Measurements from ENCODE around the gene ALDOC. TPM values are rescaled to one million over a fixed set of nuclear protein-coding genes. Genes with fewer than 3 reads are reported as not detected.
A peak's percentile ranks its signal among the peaks of the same experiment; 100 is the strongest.

Gene ALDOC
- total and polyA plus RNA-seq, 4 donors, result 15.5 to 52.5 (median 30.6) TPM

GRCh38 chr17:28580959-28581358 lies 4.3 kb upstream of the ALDOC start:
- H3K4me1 ChIP-seq (ENCODE audit: control insufficient read depth in 5 of 5, insufficient read depth in 5 of 5, low read length in 5 of 5), result peaks cover 0 to 34% (median 4%) of the 10 kb centered on the region in 5 donors
- H3K27ac ChIP-seq (ENCODE audit: low read depth in 1 of 2, low read length in 1 of 2), result no peak overlapping the region
- ATAC-seq (ENCODE audit: insufficient read depth, low FRiP score) (no peak), DNase-seq (peak; percentile 35 to 94 (median 93))
- H3K36me3 ChIP-seq (ENCODE audit: control insufficient read depth in 4 of 4, insufficient read depth in 4 of 4, low read length in 4 of 4), result peaks cover 0 to 25% (median 14%) of the 10 kb centered on the region in 4 donors
- WGBS, 2 donors, result 86 to 98% methylated on average over 3 of the region's 3 CpGs
- no peak overlapping the region for H3K4me3 ChIP-seq
- H3K27me3 ChIP-seq (ENCODE audit: control insufficient read depth in 3 of 3, insufficient read depth in 3 of 3, low read length in 2 of 3), result no peaks in the 10 kb centered on the region
- no peak for TF ChIP-seq CTCF (IDR thresholded peaks at IDR 0.05; ENCODE audit: control extremely low read depth, extremely low read depth)
- H3K9me3 ChIP-seq (ENCODE audit: control insufficient read depth in 4 of 4, insufficient read depth in 3 of 4, low read length in 3 of 4), result no peaks in the 10 kb centered on the region
- H3K9ac ChIP-seq (ENCODE audit: insufficient read depth in 1 of 2, low read length in 2 of 2), result no peak overlapping the region

- WGBS, 2 donors, result 86 to 89% methylated on average over 4 of the region's 4 CpGs
- H3K9me3 ChIP-seq (ENCODE audit: control insufficient read depth in 4 of 4, insufficient read depth in 3 of 4, low read length in 3 of 4), result no peaks in the 10 kb centered on the region
- H3K4me3 ChIP-seq, result no peak overlapping the region
- no peak for TF ChIP-seq CTCF (IDR thresholded peaks at IDR 0.05; ENCODE audit: control extremely low read depth, extremely low read depth)
- H3K9ac ChIP-seq (ENCODE audit: insufficient read depth in 1 of 2, low read length in 2 of 2), result no peak overlapping the region
- H3K4me1 ChIP-seq (ENCODE audit: control insufficient read depth in 5 of 5, insufficient read depth in 5 of 5, low read length in 5 of 5), result peaks cover 0 to 41% (median 4%) of the 10 kb centered on the region in 5 donors
- DNase-seq (no peak), ATAC-seq (ENCODE audit: insufficient read depth, low FRiP score) (no peak)
- no peak overlapping the region for H3K27ac ChIP-seq (ENCODE audit: low read depth in 1 of 2, low read length in 1 of 2)
- peaks cover 0 to 16% (median 9%) of the 10 kb centered on the region in 4 donors for H3K36me3 ChIP-seq (ENCODE audit: control insufficient read depth in 4 of 4, insufficient read depth in 4 of 4, low read length in 4 of 4)
- no peaks in the 10 kb centered on the region for H3K27me3 ChIP-seq (ENCODE audit: control insufficient read depth in 3 of 3, insufficient read depth in 3 of 3, low read length in 2 of 3)
These were observed 2.8 kb upstream of the ALDOC start for GRCh38 chr17:28579526-28579925.

- Histone ChIP-seq H3K27me3 (ENCODE audit: control insufficient read depth in 3 of 3, insufficient read depth in 3 of 3, low read length in 2 of 3) (no peaks in the 10 kb centered on the region), H3K27ac (ENCODE audit: low read depth in 1 of 2, low read length in 1 of 2) (no peak overlapping the region), H3K4me3 (no peak overlapping the region), H3K9me3 (ENCODE audit: control insufficient read depth in 4 of 4, insufficient read depth in 3 of 4, low read length in 3 of 4) (no peaks in the 10 kb centered on the region), H3K36me3 (ENCODE audit: control insufficient read depth in 4 of 4, insufficient read depth in 4 of 4, low read length in 4 of 4) (peaks cover 0 to 8% (median 3%) of the 10 kb centered on the region in 4 donors), H3K9ac (ENCODE audit: insufficient read depth in 1 of 2, low read length in 2 of 2) (no peak overlapping the region), H3K4me1 (ENCODE audit: control insufficient read depth in 5 of 5, insufficient read depth in 5 of 5, low read length in 5 of 5) (peaks cover 0 to 41% (median 4%) of the 10 kb centered on the region in 5 donors)
- WGBS, 2 donors, result 89 to 95% methylated on average over 8 of the region's 8 CpGs
- no peak for TF ChIP-seq CTCF (IDR thresholded peaks at IDR 0.05; ENCODE audit: control extremely low read depth, extremely low read depth)
- ATAC-seq (ENCODE audit: insufficient read depth, low FRiP score) (no peak), DNase-seq (no peak)
These were observed 1.8 kb upstream of the ALDOC start for GRCh38 chr17:28578246-28579195.
